GM19193 (cell line): ENCODE measurements around the gene EP400.

Source experiments
- POLR2A ChIP-seq: IDR thresholded peaks from 4 replicates; pipeline ENCODE4 v1.6.1; 2011; ENCODE audit not compliant: insufficient read depth, insufficient read length; ENCODE audit errors: extremely low read depth

The EP400 gene

GRCh38 chr12:132066345-132066685, 116.6 kb downstream of the EP400 start:
- TF ChIP-seq POLR2A, result peak; percentile 16

GRCh38 chr12:132066749-132067148, 117.0 kb downstream of the EP400 start:
- TF ChIP-seq POLR2A, result no peak

GRCh38 chr12:132067182-132067581, 117.4 kb downstream of the EP400 start:
- no peak for TF ChIP-seq POLR2A

GRCh38 chr12:132068250-132068649, 118.5 kb downstream of the EP400 start:
- no peak for TF ChIP-seq POLR2A

- no peak for TF ChIP-seq POLR2A
These were observed 119.7 kb downstream of the EP400 start for GRCh38 chr12:132069336-132069985.

GRCh38 chr12:132070298-132070697, 120.6 kb downstream of the EP400 start:
- no peak for TF ChIP-seq POLR2A

GRCh38 chr12:132071040-132071810, 121.5 kb downstream of the EP400 start:
- no peak for TF ChIP-seq POLR2A

GRCh38 chr12:132071830-132072384, 122.2 kb downstream of the EP400 start:
- no peak for TF ChIP-seq POLR2A

GRCh38 chr12:132074216-132074615, 124.5 kb downstream of the EP400 start:
- no peak for TF ChIP-seq POLR2A

GRCh38 chr12:132075026-132075713, 125.4 kb downstream of the EP400 start:
- TF ChIP-seq POLR2A, result no peak

- no peak for TF ChIP-seq POLR2A
These were observed 126.2 kb downstream of the EP400 start for GRCh38 chr12:132075714-132076553.

GRCh38 chr12:132076711-132077110, 127.0 kb downstream of the EP400 start:
- no peak for TF ChIP-seq POLR2A

- TF ChIP-seq POLR2A, result no peak
These were observed 127.8 kb downstream of the EP400 start for GRCh38 chr12:132077322-132078100.

GRCh38 chr12:132078190-132078589, 128.4 kb downstream of the EP400 start:
- no peak for TF ChIP-seq POLR2A
